ENCODE measurements around the gene SLC25A25. TPM values are rescaled to one million over a fixed set of nuclear protein-coding genes. Genes with fewer than 3 reads are reported as not detected.

The SLC25A25 gene
- total RNA-seq, 1 donor from 2014 or later, result 18.0 TPM

DNA sequence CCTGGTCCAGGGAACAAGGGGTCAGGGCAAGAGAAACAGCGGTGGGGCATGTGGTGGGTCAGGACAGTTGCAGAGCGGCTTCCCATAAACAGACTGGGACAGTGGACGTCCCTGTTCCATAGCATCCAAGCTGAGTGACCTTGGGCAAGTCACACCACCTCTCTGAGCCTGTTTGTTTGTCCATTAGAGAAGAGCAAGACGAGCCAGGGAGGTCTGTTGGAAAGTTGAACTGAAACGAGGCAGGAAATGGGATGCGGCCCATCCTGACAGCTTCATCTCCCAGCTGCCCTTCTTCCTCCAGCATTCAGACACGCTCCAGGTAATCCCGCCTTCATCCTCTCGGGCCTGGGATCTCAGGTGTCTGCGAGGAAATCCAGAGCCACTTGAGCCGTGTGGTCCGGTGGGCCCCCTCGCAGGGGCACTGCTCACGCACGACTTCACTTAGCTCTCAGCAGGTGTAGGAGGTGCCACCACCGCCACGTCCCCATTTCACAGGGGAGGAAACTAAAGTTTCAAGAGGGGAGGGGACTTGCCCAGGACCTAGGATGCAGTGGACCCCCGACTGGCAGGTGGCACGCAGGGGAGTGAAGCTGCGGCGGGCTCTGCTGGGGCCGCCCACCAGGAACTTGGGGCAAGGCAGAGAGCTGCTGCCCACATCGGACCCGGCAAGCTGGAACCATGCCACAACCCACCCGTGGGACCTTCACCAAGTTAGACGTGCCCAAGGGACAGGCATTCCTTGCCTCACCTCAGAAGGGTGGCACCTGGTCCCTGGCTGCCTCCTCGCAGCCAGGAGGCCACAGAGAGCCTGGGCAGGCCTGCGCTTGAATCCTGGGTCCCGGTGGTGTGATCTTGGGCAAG, 46.5 kb downstream of the SLC25A25 start:
- no peak overlapping the region for H3K4me3 Mint-ChIP-seq (ENCODE audit: unreplicated experiment)

GRCh38 chr9:128115187-128116103, 47.4 kb downstream of the SLC25A25 start:
- H3K9me3 Mint-ChIP-seq (ENCODE audit: unreplicated experiment), result no peaks in the 10 kb centered on the region
- H3K27me3 Mint-ChIP-seq (ENCODE audit: unreplicated experiment), result no peaks in the 10 kb centered on the region
- no peak for TF ChIP-seq CTCF (IDR thresholded peaks at IDR 0.05)
- no peak for DNase-seq (ENCODE audit: extremely low spot score, unreplicated experiment)
- H3K27ac Mint-ChIP-seq (ENCODE audit: unreplicated experiment), result no peak overlapping the region
- H3K36me3 Mint-ChIP-seq (ENCODE audit: unreplicated experiment), result peaks cover 3% of the 10 kb centered on the region
- H3K4me3 Mint-ChIP-seq (ENCODE audit: unreplicated experiment), result no peak overlapping the region
- H3K4me1 Mint-ChIP-seq (ENCODE audit: unreplicated experiment), result peaks cover 12% of the 10 kb centered on the region

More for the DNA sequence above, 46.5 kb downstream of the SLC25A25 start:
- no peak for TF ChIP-seq CTCF (IDR thresholded peaks at IDR 0.05)
- Mint-ChIP-seq H3K4me1 (ENCODE audit: unreplicated experiment) (peaks cover 12% of the 10 kb centered on the region), H3K27ac (ENCODE audit: unreplicated experiment) (no peak overlapping the region), H3K36me3 (ENCODE audit: unreplicated experiment) (peaks cover 8% of the 10 kb centered on the region), H3K9me3 (ENCODE audit: unreplicated experiment) (no peaks in the 10 kb centered on the region), H3K27me3 (ENCODE audit: unreplicated experiment) (no peaks in the 10 kb centered on the region)
- no peak for DNase-seq (ENCODE audit: extremely low spot score, unreplicated experiment)

GRCh38 chr9:128116104-128117083, 48.4 kb downstream of the SLC25A25 start:
- no peak for DNase-seq (ENCODE audit: extremely low spot score, unreplicated experiment)
- TF ChIP-seq CTCF (IDR thresholded peaks at IDR 0.05), result no peak
- Mint-ChIP-seq H3K4me3 (ENCODE audit: unreplicated experiment) (no peak overlapping the region), H3K27me3 (ENCODE audit: unreplicated experiment) (no peaks in the 10 kb centered on the region), H3K9me3 (ENCODE audit: unreplicated experiment) (no peaks in the 10 kb centered on the region), H3K36me3 (ENCODE audit: unreplicated experiment) (peaks cover 3% of the 10 kb centered on the region), H3K27ac (ENCODE audit: unreplicated experiment) (no peak overlapping the region), H3K4me1 (ENCODE audit: unreplicated experiment) (peaks cover 12% of the 10 kb centered on the region)

- peaks cover 12% of the 10 kb centered on the region for H3K4me1 Mint-ChIP-seq (ENCODE audit: unreplicated experiment)
- no peaks in the 10 kb centered on the region for H3K9me3 Mint-ChIP-seq (ENCODE audit: unreplicated experiment)
- no peak overlapping the region for H3K27ac Mint-ChIP-seq (ENCODE audit: unreplicated experiment)
- H3K36me3 Mint-ChIP-seq (ENCODE audit: unreplicated experiment), result peaks cover 4% of the 10 kb centered on the region
- peak; percentile 97 for DNase-seq (ENCODE audit: extremely low spot score, unreplicated experiment)
- no peak overlapping the region for H3K4me3 Mint-ChIP-seq (ENCODE audit: unreplicated experiment)
- H3K27me3 Mint-ChIP-seq (ENCODE audit: unreplicated experiment), result no peaks in the 10 kb centered on the region
- TF ChIP-seq CTCF (IDR thresholded peaks at IDR 0.05), result peak; percentile 100
Observed at GRCh38 chr9:128117613-128118471, 49.8 kb downstream of the SLC25A25 start.
